B cell (primary cell): ENCODE measurements around the gene BCHE. TPM values are rescaled to one million over a fixed set of nuclear protein-coding genes. Genes with fewer than 3 reads are reported as not detected.

Source experiments
- ATAC-seq: fragments of 200-7000 bp; cut with Tn5 transposase; one replicate; pipeline ENCODE4 v1.10.0; 2021; ENCODE audit warnings: low read depth, mild to moderate bottlenecking, moderate number of reproducible peaks, moderate library complexity
- CTCF ChIA-PET: fragments of 350-600 bp; sonication (Branson Sonifier 250); formaldehyde crosslinking; loops from one replicate; lab custom pipeline; 2021; ENCODE audit warnings: antibody characterized with exemption, inconsistent platforms; lab: Charles Lee
- POLR2A ChIA-PET: fragments of 350-600 bp; sonication (Branson Sonifier 250); formaldehyde crosslinking; loops from one replicate; lab custom pipeline; 2021; ENCODE audit warnings: antibody characterized with exemption; lab: Charles Lee
- DNase-seq: peaks from one replicate; pipeline ENCODE4 v3.0.0; 2013
- H2AFZ ChIP-seq: 2 replicates; pipeline ENCODE4 v1.6.1; 2012; ENCODE audit warnings: mild to moderate bottlenecking, low read depth, low read length; ENCODE audit not compliant: insufficient read depth, poor library complexity, severe bottlenecking
- H3K27ac ChIP-seq, 2 donors: 1 replicate in 1 of 2; 2 replicates in 1 of 2; pipeline ENCODE4 v1.5.1; 2012 to 2013; ENCODE audit warnings: low read length in 2 of 2, mild to moderate bottlenecking in 2 of 2, moderate library complexity in 1 of 2
- H3K27me3 ChIP-seq, 4 experiments: fragments of 200-600 bp in 1 of 4; sonication (generic) in 1 of 4; replicated peaks in 1 of 4; 1 replicate in 2 of 4; 2 replicates in 2 of 4; pipeline versions ENCODE4 v1.6.1 to v1.7.0; 2013 to 2016; ENCODE audit warnings: low read length in 3 of 4, mild to moderate bottlenecking in 2 of 4, mixed read lengths in 1 of 4, moderate library complexity in 1 of 4; ENCODE audit not compliant: insufficient read depth in 4 of 4, control insufficient read depth in 3 of 4; ENCODE audit errors: control extremely low read depth in 1 of 4
- H3K36me3 ChIP-seq, 2 experiments: replicated peaks in 1 of 2; 1 replicate in 1 of 2; 2 replicates in 1 of 2; pipeline versions ENCODE4 v1.6.1 to v1.7.1; 2013; ENCODE audit warnings: low read length in 1 of 2; ENCODE audit not compliant: insufficient read depth in 2 of 2, control insufficient read depth in 1 of 2; ENCODE audit errors: control extremely low read depth in 1 of 2, extremely low read depth in 1 of 2
- H3K4me1 ChIP-seq, 2 donors: fragments of 200-600 bp in 1 of 2; sonication (generic) in 1 of 2; 1 replicate in 1 of 2; 2 replicates in 1 of 2; pipeline versions ENCODE4 v1.5.1 to v1.6.1; 2013 to 2017; ENCODE audit warnings: low read length in 2 of 2; ENCODE audit not compliant: control insufficient read depth in 2 of 2, insufficient read depth in 2 of 2
- H3K4me2 ChIP-seq: replicated peaks from 2 replicates; pipeline ENCODE3; 2012; ENCODE audit warnings: mild to moderate bottlenecking, low read depth, low read length; ENCODE audit not compliant: poor library complexity, severe bottlenecking
- H3K4me3 ChIP-seq, 5 experiments: fragments of 200-600 bp in 1 of 5; sonication (generic) in 1 of 5; 1 replicate in 3 of 5; 2 replicates in 2 of 5; pipeline versions ENCODE4 v1.5.1 to v1.7.0; 2011 to 2016; ENCODE audit warnings: low read length in 4 of 5, mild to moderate bottlenecking in 4 of 5, low read depth in 2 of 5, control low read depth in 1 of 5, moderate library complexity in 1 of 5; ENCODE audit not compliant: insufficient read depth in 1 of 5; ENCODE audit errors: control extremely low read depth in 1 of 5, extremely low read depth in 1 of 5
- H3K79me2 ChIP-seq: fragments of 200-600 bp; sonication (generic); one replicate; pipeline ENCODE4 v1.6.0; 2016; ENCODE audit warnings: low read length; ENCODE audit not compliant: control insufficient read depth, insufficient read depth
- H3K9ac ChIP-seq: fragments of 200-600 bp; sonication (generic); 2 replicates; pipeline ENCODE4 v1.6.1; 2017; ENCODE audit warnings: mild to moderate bottlenecking, low read length, moderate library complexity
- H3K9me3 ChIP-seq, 3 donors: one replicate each; pipeline versions ENCODE4 v1.6.1 to v1.7.1; 2013; ENCODE audit warnings: low read length in 2 of 3; ENCODE audit not compliant: control insufficient read depth in 2 of 3, insufficient read depth in 1 of 3; ENCODE audit errors: control extremely low read depth in 1 of 3
- H4K20me1 ChIP-seq: 2 replicates; pipeline ENCODE4 v1.6.0; 2012; ENCODE audit warnings: mild to moderate bottlenecking, low read length; ENCODE audit not compliant: insufficient read depth, control insufficient read depth, poor library complexity, severe bottlenecking
- H3K27ac Mint-ChIP-seq: one replicate; pipeline ENCODE4 v1.8.0; 2021; ENCODE audit warnings: mixed read lengths
- H3K27me3 Mint-ChIP-seq: one replicate; pipeline ENCODE4 v1.8.0; 2021; ENCODE audit warnings: mixed read lengths
- H3K4me1 Mint-ChIP-seq: one replicate; pipeline ENCODE4 v1.8.0; 2021; ENCODE audit warnings: mixed read lengths
- H3K4me3 Mint-ChIP-seq: one replicate; pipeline ENCODE4 v1.8.0; 2021; ENCODE audit warnings: mixed read lengths
- H3K9me3 Mint-ChIP-seq: one replicate; pipeline ENCODE4 v1.8.0; 2022; ENCODE audit warnings: mixed read lengths; ENCODE audit not compliant: insufficient read depth
- CTCF ChIP-seq: fragments of 200-600 bp; IDR thresholded peaks from one replicate; pipeline ENCODE4 v1.8.0; 2022; ENCODE audit warnings: antibody characterized with exemption, mild to moderate bottlenecking
- EZH2 ChIP-seq: IDR thresholded peaks from 2 replicates; pipeline ENCODE4 v1.6.1; 2012; ENCODE audit warnings: borderline replicate concordance, low read depth, mild to moderate bottlenecking, moderate library complexity, low read length; ENCODE audit not compliant: insufficient read depth, poor library complexity, severe bottlenecking
- WGBS: methylation state at CpG from one replicate; pipeline ENCODE4 v1.1.5; 2013; ENCODE audit warnings: missing lambda C conversion rate; ENCODE audit not compliant: insufficient coverage; 5-methylcytosine and 5-hydroxymethylcytosine counted together
- intact Hi-C: fragments of 100-400 bp; cut with micrococcal nuclease; formaldehyde crosslinking; loops from one replicate; pipeline ENCODE4 v1.10.0; 2022
- polyA plus RNA-seq: library from polyadenylated mRNA; depleted of rRNA; stranded (reverse); fragments of >200 nt; gene quantifications from 2 replicates; pipeline ENCODE4 v1.2.3, GENCODE V29; 2012
- total RNA-seq, 2 donors: library from RNA; stranded (reverse); fragments of 120-200 nt in 1 of 2; gene quantifications; 1 replicate in 1 of 2; 2 replicates in 1 of 2; pipeline versions ENCODE4 v1.2.3 to v1.2.4, GENCODE V29; 2013 to 2022

Gene BCHE
- total and polyA plus RNA-seq, 2 donors (not counting 1 experiment from before 2014, with no cell fraction given): not detected

DNA sequence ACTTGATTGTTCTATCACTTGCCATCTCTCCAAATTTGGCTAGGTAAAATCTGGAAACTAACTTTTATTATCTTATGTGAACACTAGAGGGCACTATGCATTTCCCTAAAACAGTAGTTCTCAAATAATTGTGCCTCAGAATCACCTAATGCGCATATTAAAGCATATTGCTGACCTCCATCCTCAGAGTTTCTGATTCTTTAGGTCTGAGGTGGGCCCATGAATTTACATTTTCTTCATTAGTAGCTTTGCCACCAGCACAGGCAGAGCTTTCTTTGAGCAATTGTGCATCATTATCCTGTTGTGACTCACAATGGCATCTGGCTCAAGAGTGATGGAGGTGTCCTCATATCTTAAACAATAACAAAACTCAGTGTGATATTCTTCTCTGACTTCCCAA, 17.5 kb upstream of the BCHE start:
- Histone ChIP-seq H3K27ac (no peak overlapping the region), H3K4me2 (no peak overlapping the region), H3K9me3 (no peaks in the 10 kb centered on the region), H3K36me3 (no peaks in the 10 kb centered on the region), H3K27me3 (no peaks in the 10 kb centered on the region), H3K4me3 (no peak overlapping the region), H3K4me1 (no peaks in the 10 kb centered on the region), H4K20me1 (no peaks in the 10 kb centered on the region), H3K79me2 (no peaks in the 10 kb centered on the region), H3K9ac (no peak overlapping the region), H2AFZ (no peak overlapping the region)
- Mint-ChIP-seq H3K9me3 (no peaks in the 10 kb centered on the region), H3K27me3 (no peaks in the 10 kb centered on the region), H3K4me1 (no peaks in the 10 kb centered on the region), H3K4me3 (no peak overlapping the region), H3K27ac (no peak overlapping the region)
- TF ChIP-seq EZH2: no peak
- TF ChIP-seq CTCF: peak; percentile 69
- ATAC-seq (no peak), DNase-seq (peak; percentile 5)
- ChIA-PET POLR2A (no interaction called here), CTCF (interaction anchor here (2.0 kb wide), 1 partner anchor 8 kb away, joined by 6 read pairs; no protein-coding TSS in a partner anchor)
- WGBS: 100% methylated on average over 1 of the region's 1 CpG
- intact Hi-C loops: loop anchor here (5.0 kb wide), 1 partner anchor 1498 kb away; no protein-coding TSS in a partner anchor

GRCh38 chr3:165852711-165853110, 15.5 kb upstream of the BCHE start:
- no peaks in the 10 kb centered on the region for H3K36me3 ChIP-seq
- H3K27me3 Mint-ChIP-seq: no peaks in the 10 kb centered on the region
- H3K4me3 Mint-ChIP-seq: no peak overlapping the region
- ChIA-PET POLR2A (no interaction called here), CTCF (no interaction called here)
- H3K9me3 ChIP-seq: no peaks in the 10 kb centered on the region
- no peak overlapping the region for H3K4me2 ChIP-seq
- H3K9me3 Mint-ChIP-seq: no peaks in the 10 kb centered on the region
- ATAC-seq (no peak), DNase-seq (no peak)
- H3K27ac Mint-ChIP-seq: no peak overlapping the region
- intact Hi-C loops: loop anchor here (5.0 kb wide), 1 partner anchor 1500 kb away; no protein-coding TSS in a partner anchor
- no peaks in the 10 kb centered on the region for H3K27me3 ChIP-seq
- no peaks in the 10 kb centered on the region for H3K4me1 Mint-ChIP-seq
- no peak overlapping the region for H2AFZ ChIP-seq
- no peak overlapping the region for H3K27ac ChIP-seq
- H3K9ac ChIP-seq: no peak overlapping the region
- TF ChIP-seq EZH2 (no peak), CTCF (no peak)
- H3K79me2 ChIP-seq: no peaks in the 10 kb centered on the region
- H3K4me3 ChIP-seq: no peak overlapping the region
- no peaks in the 10 kb centered on the region for H4K20me1 ChIP-seq
- no peaks in the 10 kb centered on the region for H3K4me1 ChIP-seq
